OCI-LY3 (cell line): ENCODE data around the gene BCR.

Experiments used
- H2AFZ ChIP-seq: fragments of 200-600, 300-600 bp; shearing (Covaris generic); 2 replicates; pipeline ENCODE4 v1.6.0; 2014; ENCODE audit warnings: antibody characterized with exemption, low read depth, low read length
- H3K27ac ChIP-seq: fragments of 200-600, 300-600 bp; sonication (generic); 2 replicates; pipeline ENCODE4 v1.5.1; 2014; ENCODE audit warnings: mild to moderate bottlenecking, low read length, moderate library complexity, mixed read lengths
- H3K27me3 ChIP-seq: fragments of 200-600, 300-600 bp; sonication (generic); 2 replicates; pipeline ENCODE4 v1.6.1; 2014; ENCODE audit warnings: low read depth, low read length, mixed read lengths
- H3K36me3 ChIP-seq: fragments of 200-600, 300-600 bp; sonication (generic); replicated peaks from 2 replicates; pipeline ENCODE3; 2014; ENCODE audit warnings: low read depth, low read length, mixed read lengths
- H3K4me1 ChIP-seq: fragments of 300-600, 200-600 bp; sonication (generic); 2 replicates; pipeline ENCODE4 v1.6.1; 2014; ENCODE audit warnings: low read length, mixed read lengths
- H3K4me2 ChIP-seq: fragments of 200-600, 300-600 bp; sonication (generic); 2 replicates; pipeline ENCODE4 v1.6.1; 2014; ENCODE audit warnings: low read length, mixed read lengths
- H3K4me3 ChIP-seq: fragments of 300-600, 200-600 bp; sonication (generic); 2 replicates; pipeline ENCODE4 v1.5.1; 2014; ENCODE audit warnings: antibody characterized with exemption, mild to moderate bottlenecking, low read length, moderate library complexity
- H3K79me2 ChIP-seq: fragments of 300-600, 200-600 bp; shearing (Covaris generic); 2 replicates; pipeline ENCODE4 v1.6.1; 2014; ENCODE audit warnings: mild to moderate bottlenecking, low read length, mixed read lengths
- H3K9ac ChIP-seq: fragments of 300-600, 200-600 bp; shearing (Covaris generic); 2 replicates; pipeline ENCODE4 v1.6.0; 2014; ENCODE audit warnings: mild to moderate bottlenecking, low read length, moderate library complexity
- H3K9me3 ChIP-seq: fragments of 200-600, 300-600 bp; shearing (Covaris generic); 2 replicates; pipeline ENCODE4 v1.6.1; 2014; ENCODE audit warnings: low read length, mixed read lengths; ENCODE audit not compliant: insufficient read depth
- H4K20me1 ChIP-seq: fragments of 200-600, 300-600 bp; sonication (generic); 2 replicates; pipeline ENCODE4 v1.6.1; 2016; ENCODE audit warnings: low read length, mixed read lengths; ENCODE audit not compliant: insufficient read depth
- CTCF ChIP-seq: fragments of 200-600, 300-600 bp; sonication (generic); IDR thresholded peaks from 2 replicates; pipeline ENCODE4 v1.5.1; 2014; ENCODE audit warnings: antibody characterized with exemption, low read length, low read depth
- EZH2phosphoT487 ChIP-seq: fragments of 200-600 bp; shearing (Covaris generic); IDR thresholded peaks from 2 replicates; pipeline ENCODE4 v1.6.1; 2018; ENCODE audit warnings: antibody characterized with exemption, mixed run types, low read depth

Gene BCR

GRCh38 chr22:23144432-23144831 lies 35.9 kb upstream of the BCR start:
- Histone ChIP-seq H3K9ac (peak overlapping the region; percentile 32), H3K4me3 (peak overlapping the region; percentile 74), H3K36me3 (no peaks in the 10 kb centered on the region), H3K27me3 (peaks cover 6% of the 10 kb centered on the region; the same call in 1 of the 2 replicates), H2AFZ (peak overlapping the region; percentile 39; the same call in 1 of the 2 replicates), H3K4me1 (peaks cover 35% of the 10 kb centered on the region), H4K20me1 (no peaks in the 10 kb centered on the region), H3K9me3 (no peaks in the 10 kb centered on the region), H3K27ac (no peak overlapping the region), H3K79me2 (0 out of 2 replicates have a peak, but pooled peaks cover 3% of the 10 kb centered on the region), H3K4me2 (peak overlapping the region; percentile 75)
- TF ChIP-seq EZH2phosphoT487 (no peak), CTCF (no peak)

GRCh38 chr22:23144932-23145877 lies 35.1 kb upstream of the BCR start, which contains the start of gene RAB36:
RAB36 (plus strand) TSS chr22:23145477; CDS start chr22:23146617, 1,140 bp downstream.
- no peaks in the 10 kb centered on the region for H4K20me1 ChIP-seq
- H3K4me2 ChIP-seq = peak within 1 kb of the TSS; percentile 75
- H3K9ac ChIP-seq = peak within 1 kb of the TSS; percentile 43
- H3K36me3 ChIP-seq = no peaks in the 10 kb centered on the region
- H3K9me3 ChIP-seq = no peaks in the 10 kb centered on the region
- peaks cover 28% of the 10 kb centered on the region for H3K4me1 ChIP-seq
- 0 out of 2 replicates have a peak, but pooled peaks cover 3% of the 10 kb centered on the region for H3K79me2 ChIP-seq
- TF ChIP-seq CTCF (no peak), EZH2phosphoT487 (no peak)
- H3K4me3 ChIP-seq = peak within 1 kb of the TSS; percentile 74
- H3K27me3 ChIP-seq = peaks cover 6% of the 10 kb centered on the region; the same call in 1 of the 2 replicates
- H3K27ac ChIP-seq = no peak within 1 kb of the TSS
- H2AFZ ChIP-seq = peak within 1 kb of the TSS; percentile 39; the same call in 1 of the 2 replicates

GRCh38 chr22:23145878-23146470 lies 34.3 kb upstream of the BCR start:
- Histone ChIP-seq H2AFZ (no peak overlapping the region), H3K27me3 (peaks cover 6% of the 10 kb centered on the region; the same call in 1 of the 2 replicates), H4K20me1 (no peaks in the 10 kb centered on the region), H3K79me2 (no peaks in the 10 kb centered on the region), H3K4me2 (peak overlapping the region; percentile 75), H3K9ac (peak overlapping the region; percentile 43; the same call in 1 of the 2 replicates), H3K9me3 (no peaks in the 10 kb centered on the region), H3K27ac (no peak overlapping the region), H3K4me1 (peaks cover 20% of the 10 kb centered on the region), H3K4me3 (peak overlapping the region; percentile 74), H3K36me3 (no peaks in the 10 kb centered on the region)
- TF ChIP-seq EZH2phosphoT487 (no peak), CTCF (no peak)
